Lung (tissue), 12 donors: Measurements from ENCODE around the gene ARHGAP22. TPM values are rescaled to one million over a fixed set of nuclear protein-coding genes. Genes with fewer than 3 reads are reported as not detected.

Source experiments
- ATAC-seq: fragments of 200-7000 bp; cut with Tn5 transposase; one replicate; pipeline ENCODE4 v1.9.1; 2020; ENCODE audit warnings: moderate number of reproducible peaks; ENCODE audit not compliant: insufficient read depth, low FRiP score
- DNase-seq, 3 donors: peaks; one replicate each; pipeline ENCODE4 v3.0.0-alpha.2; 2013 to 2017
- H3K27ac ChIP-seq, 2 donors: one replicate each; pipeline ENCODE4 v1.5.1; 2013; ENCODE audit warnings: mild to moderate bottlenecking in 2 of 2, moderate library complexity in 2 of 2, control low read depth in 1 of 2, inconsistent platforms in 1 of 2, low read depth in 1 of 2, low read length in 1 of 2
- H3K27me3 ChIP-seq, 3 donors: one replicate each; pipeline ENCODE4 v1.5.1; 2013; ENCODE audit warnings: low read length in 2 of 3; ENCODE audit not compliant: control insufficient read depth in 3 of 3, insufficient read depth in 3 of 3
- H3K36me3 ChIP-seq, 4 donors: one replicate each; pipeline ENCODE4 v1.5.1; 2013; ENCODE audit warnings: low read length in 4 of 4, mild to moderate bottlenecking in 1 of 4, moderate library complexity in 1 of 4; ENCODE audit not compliant: control insufficient read depth in 4 of 4, insufficient read depth in 4 of 4
- H3K4me1 ChIP-seq, 5 donors: one replicate each; pipeline ENCODE4 v1.5.1; 2013; ENCODE audit warnings: low read length in 5 of 5, mild to moderate bottlenecking in 2 of 5, moderate library complexity in 1 of 5; ENCODE audit not compliant: control insufficient read depth in 5 of 5, insufficient read depth in 5 of 5
- H3K4me3 ChIP-seq: one replicate; pipeline ENCODE4 v1.5.1; 2013; ENCODE audit warnings: mild to moderate bottlenecking, control low read depth, moderate library complexity
- H3K9ac ChIP-seq, 2 donors: one replicate each; pipeline ENCODE4 v1.5.1; 2013; ENCODE audit warnings: low read length in 2 of 2, control low read depth in 1 of 2; ENCODE audit not compliant: insufficient read depth in 1 of 2
- H3K9me3 ChIP-seq, 4 donors: one replicate each; pipeline ENCODE4 v1.5.1; 2013; ENCODE audit warnings: low read length in 3 of 4, mild to moderate bottlenecking in 1 of 4, moderate library complexity in 1 of 4; ENCODE audit not compliant: control insufficient read depth in 4 of 4, insufficient read depth in 3 of 4
- CTCF ChIP-seq: IDR thresholded peaks from 2 replicates; pipeline ENCODE4 v1.5.1; 2012; ENCODE audit warnings: mild to moderate bottlenecking; ENCODE audit errors: control extremely low read depth, extremely low read depth
- WGBS, 2 donors: extraction: QIAGEN DNeasy Blood & Tissue Kit; methylation state at CpG; one replicate each; pipeline ENCODE4 v1.1.7; 2013; 5-methylcytosine and 5-hydroxymethylcytosine counted together
- polyA plus RNA-seq, 2 donors: library from polyadenylated mRNA; stranded (reverse); fragments of 200-250 nt; gene quantifications; one replicate each; pipeline ENCODE4 v1.2.1, GENCODE V29; 2013
- total RNA-seq, 2 donors: library from RNA; depleted of rRNA in 1 of 2; stranded (reverse); fragments of >200 nt in 1 of 2; gene quantifications; one replicate each; pipeline ENCODE4 v1.2.1, GENCODE V29; 2014 to 2021
- donor health status: control.
- donor health status: control.
- donor health status: Bipolar disorder and iron deficiency.
- donor health status: healthy.
- donor health status: DM: yes; HTN: yes; CAD: no.

Gene ARHGAP22
- total and polyA plus RNA-seq, 4 donors: 3.2 to 6.9 (median 4.1) TPM

GRCh38 chr10:48400850-48401220 is 204.0 kb downstream of the ARHGAP22 start:
- Histone ChIP-seq H3K9ac (no peak overlapping the region), H3K27ac (no peak overlapping the region), H3K27me3 (no peaks in the 10 kb centered on the region), H3K4me1 (peaks cover 0 to 28% (median 14%) of the 10 kb centered on the region in 5 donors), H3K9me3 (no peaks in the 10 kb centered on the region), H3K4me3 (no peak overlapping the region), H3K36me3 (no peaks in the 10 kb centered on the region)
- WGBS, 2 donors: 92% methylated on average over 1 of the region's 1 CpG
- ATAC-seq (no peak), DNase-seq (no peak)
- no peak for TF ChIP-seq CTCF

GRCh38 chr10:48400129-48400849 is 204.6 kb downstream of the ARHGAP22 start:
- Histone ChIP-seq H3K9me3 (no peaks in the 10 kb centered on the region), H3K36me3 (no peaks in the 10 kb centered on the region), H3K9ac (peak overlapping the region in 1 of 2 donors; percentile 3), H3K27me3 (no peaks in the 10 kb centered on the region), H3K4me1 (peaks cover 0 to 22% (median 13%) of the 10 kb centered on the region in 5 donors), H3K4me3 (no peak overlapping the region), H3K27ac (no peak overlapping the region)
- TF ChIP-seq CTCF: no peak
- ATAC-seq (no peak), DNase-seq (no peak)
- 52 to 73% methylated on average over 3 of the region's 3 CpGs for WGBS, 2 donors

GRCh38 chr10:48399551-48399950 is 205.3 kb downstream of the ARHGAP22 start:
- Histone ChIP-seq H3K9ac (no peak overlapping the region), H3K27ac (no peak overlapping the region), H3K36me3 (no peaks in the 10 kb centered on the region), H3K4me3 (no peak overlapping the region), H3K27me3 (no peaks in the 10 kb centered on the region), H3K9me3 (no peaks in the 10 kb centered on the region), H3K4me1 (peaks cover 0 to 19% (median 13%) of the 10 kb centered on the region in 5 donors)
- DNase-seq: no peak
- no peak for ATAC-seq
- 93 to 96% methylated on average over 1 of the region's 1 CpG for WGBS, 2 donors
- no peak for TF ChIP-seq CTCF
